HepG2 (cell line): Measurements from ENCODE around the gene TRAK1. TPM values are rescaled to one million over a fixed set of nuclear protein-coding genes. Genes with fewer than 3 reads are reported as not detected.

ENCODE experiments used
- BCL6 ChIP-seq: IDR thresholded peaks from 2 replicates; pipeline ENCODE4 v1.6.1; 2016; ENCODE audit warnings: missing genetic modification reagents, missing compliant biosample characterization
- FOXA3 ChIP-seq: IDR thresholded peaks from 2 replicates; pipeline ENCODE4 v1.6.1; 2016; ENCODE audit warnings: missing genetic modification reagents, missing compliant biosample characterization
- GATAD2A ChIP-seq: IDR thresholded peaks from 2 replicates; pipeline ENCODE4 v1.6.1; 2016
- HMG20B ChIP-seq: conservative IDR thresholded peaks from 2 replicates; pipeline ENCODE4 v1.6.1; 2016; ENCODE audit warnings: missing genetic modification reagents, missing compliant biosample characterization
- PAXIP1 ChIP-seq: sonication (generic); formaldehyde crosslinking; conservative IDR thresholded peaks from 2 replicates; pipeline ENCODE4 v1.4.0; 2020; ENCODE audit warnings: mild to moderate bottlenecking, missing genetic modification reagents, moderate library complexity
- PITX1 ChIP-seq: sonication (generic); formaldehyde crosslinking; IDR thresholded peaks from 2 replicates; pipeline ENCODE4 v1.5.1; 2020; ENCODE audit warnings: mild to moderate bottlenecking, missing genetic modification reagents
- POLR2AphosphoS2 ChIP-seq: IDR thresholded peaks from 2 replicates; pipeline ENCODE4 v1.6.1; 2011; ENCODE audit warnings: low read depth, low read length, improper control_type of control experiment
- RAD51 ChIP-seq: fragments of 450-650 bp; IDR thresholded peaks from 2 replicates; pipeline ENCODE4 v1.6.1; 2016; ENCODE audit warnings: borderline replicate concordance
- RXRB ChIP-seq: IDR thresholded peaks from 2 replicates; pipeline ENCODE4 v1.6.1; 2016; ENCODE audit warnings: borderline replicate concordance, missing genetic modification reagents, missing compliant biosample characterization
- THRA ChIP-seq: sonication (generic); formaldehyde crosslinking; IDR thresholded peaks from 2 replicates; pipeline ENCODE4 v1.4.0; 2020; ENCODE audit warnings: missing genetic modification reagents, borderline replicate concordance
- ZNF773 ChIP-seq: sonication (generic); formaldehyde crosslinking; IDR thresholded peaks from 2 replicates; pipeline ENCODE4 v1.4.0; 2020; ENCODE audit warnings: missing genetic modification reagents, borderline replicate concordance
- polyA plus RNA-seq, 8 experiments: library from polyadenylated mRNA; depleted of rRNA in 3 of 8; stranded (reverse) in 7 of 8; unstranded in 1 of 8; fragments of >200 nt; fragmentation: Illumina TruSeq in 4 of 8; extraction: Trizol in 4 of 8; gene quantifications; 2 replicates each; pipeline versions ENCODE4 v1.2.1 to v1.2.3, GENCODE V29; 2011 to 2016; ENCODE audit warnings: low read depth in 4 of 8, missing spikeins in 1 of 8, mixed read lengths in 1 of 8; ENCODE audit not compliant: insufficient read depth in 1 of 8
- total RNA-seq, 5 experiments: library from RNA; depleted of rRNA; stranded (reverse); fragments of >200 nt; fragmentation: Illumina TruSeq; extraction: Trizol; gene quantifications; 2 replicates each; pipeline ENCODE4 v1.2.3, GENCODE V29; 2016; ENCODE audit warnings: low read depth in 1 of 5

The TRAK1 gene
- total and polyA plus RNA-seq, 2 of the 13 experiments (the other 11 are each of a cell fraction or from before 2014, with no cell fraction given): 20.5 to 46.6 TPM

GRCh38 chr3:42152193-42152592, 61.0 kb downstream of the TRAK1 start (continued):
- TF ChIP-seq THRA (CRISPR knock-in tag) (peak; percentile 55; the same call in 1 of the 2 replicates), ZNF773 (no peak), POLR2AphosphoS2 (no peak), RAD51 (no peak), PITX1 (CRISPR knock-in tag) (no peak), HMG20B (no peak), GATAD2A (CRISPR knock-in tag) (peak; percentile 67; the same call in 1 of the 2 replicates), FOXA3 (CRISPR knock-in tag) (peak; percentile 61; the same call in 1 of the 2 replicates), PAXIP1 (CRISPR knock-in tag) (peak; percentile 48), RXRB (CRISPR knock-in tag) (peak; percentile 54; the same call in 1 of the 2 replicates), BCL6 (CRISPR knock-in tag) (peak; percentile 52; the same call in 1 of the 2 replicates)
